Sigmoid colon (tissue), 7 donors: ENCODE results near the gene IL31RA. TPM values are rescaled to one million over a fixed set of nuclear protein-coding genes. Genes with fewer than 3 reads are reported as not detected.

Experiments
- DNase-seq: peaks from one replicate; pipeline ENCODE4 v3.0.0-alpha.2; 2019
- H3K27ac ChIP-seq, 4 donors: fragments of 200-600 bp; sonication (generic); one replicate each; pipeline ENCODE4 v1.5.1; 2016 to 2019; ENCODE audit warnings: mild to moderate bottlenecking in 1 of 4
- H3K27me3 ChIP-seq, 3 donors: fragments of 200-600 bp; sonication (generic); one replicate each; pipeline ENCODE4 v1.5.1; 2019; ENCODE audit warnings: mild to moderate bottlenecking in 1 of 3
- H3K36me3 ChIP-seq, 4 donors: fragments of 200-600 bp; sonication (generic); one replicate each; pipeline ENCODE4 v1.5.1; 2016 to 2019
- H3K4me1 ChIP-seq, 4 donors: fragments of 200-600 bp; sonication (generic); one replicate each; pipeline ENCODE4 v1.5.1; 2017 to 2019
- H3K4me3 ChIP-seq, 4 donors: fragments of 200-600 bp; sonication (generic); one replicate each; pipeline ENCODE4 v1.5.1; 2017 to 2019; ENCODE audit warnings: mild to moderate bottlenecking in 2 of 4, moderate library complexity in 1 of 4
- H3K9me3 ChIP-seq, 4 donors: fragments of 200-600 bp in 3 of 4; sonication (generic) in 3 of 4; one replicate each; pipeline versions ENCODE4 v1.5.1 to v1.6.1; 2013 to 2019
- EP300 ChIP-seq, 4 donors: sonication (generic); formaldehyde crosslinking; IDR thresholded peaks; one replicate each; pipeline ENCODE4 v1.6.1; 2017; ENCODE audit warnings: antibody characterized with exemption in 4 of 4
- POLR2A ChIP-seq, 2 donors: fragments of 450-650 bp; IDR thresholded peaks; one replicate each; pipeline ENCODE4 v1.6.1; 2016; ENCODE audit warnings: antibody characterized with exemption in 2 of 2, mild to moderate bottlenecking in 2 of 2, moderate library complexity in 2 of 2
- POLR2AphosphoS5 ChIP-seq, 4 donors: sonication (generic); formaldehyde crosslinking; IDR thresholded peaks; one replicate each; pipeline ENCODE4 v1.6.1; 2017; ENCODE audit warnings: antibody characterized with exemption in 4 of 4
- WGBS, 2 donors: extraction: QIAGEN DNeasy Blood & Tissue Kit; methylation state at CpG; one replicate each; pipeline ENCODE4 v1.1.7; 2013; 5-methylcytosine and 5-hydroxymethylcytosine counted together
- intact Hi-C: fragments of 100-400 bp; cut with DNase I; formaldehyde crosslinking; loops from one replicate; pipeline ENCODE4 v1.15.1; 2023
- polyA plus RNA-seq, 3 donors: library from polyadenylated mRNA; stranded (reverse); fragments of 200-250 nt; gene quantifications; one replicate each; pipeline ENCODE4 v1.2.3, GENCODE V29; 2013
- total RNA-seq, 4 donors: library from RNA; depleted of rRNA; stranded (reverse); fragments of >200 nt; gene quantifications; one replicate each; pipeline ENCODE4 v1.1.0, GENCODE V29; 2016
- TF ChIP-seq, protein P1 (sequence below), 4 experiments: fragments of 450-650 bp in 3 of 4; fragments of 200-600 bp in 1 of 4; IDR thresholded peaks; one replicate each; pipeline ENCODE4 v1.5.1; 2016 to 2019; ENCODE audit warnings: antibody characterized with exemption in 4 of 4, mild to moderate bottlenecking in 3 of 4, moderate library complexity in 2 of 4
- donor health status: healthy with polysubstance abuse.
- donor health status: Bipolar disorder and iron deficiency.
- donor health status: healthy.

The IL31RA gene
- total and polyA plus RNA-seq, 7 donors, result 0.09 to 3.3 (median 1.5) TPM; not detected in 3

DNA sequence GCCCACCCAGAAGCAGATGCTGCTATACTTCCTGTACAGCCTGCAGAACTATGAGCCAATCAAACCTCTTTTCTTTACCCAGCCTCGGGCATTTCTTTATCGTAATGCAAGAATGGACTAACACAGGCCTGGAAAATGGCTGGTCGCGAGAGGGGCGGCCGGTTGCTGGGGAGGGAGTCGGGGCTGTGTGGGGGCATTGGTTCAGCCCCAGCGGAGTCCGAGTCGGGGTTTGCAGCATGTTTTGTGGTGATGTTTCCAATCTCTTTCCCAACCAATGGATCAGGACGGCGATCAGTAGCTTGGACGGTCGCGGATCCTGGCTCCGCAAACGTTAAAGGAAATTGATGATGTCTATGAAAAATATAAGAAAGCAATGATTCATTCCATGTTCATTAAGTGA, 18.7 kb upstream of the IL31RA start:
- H3K4me3 ChIP-seq, result no peak overlapping the region
- H3K9me3 ChIP-seq, result no peaks in the 10 kb centered on the region
- no peaks in the 10 kb centered on the region for H3K4me1 ChIP-seq
- no peak overlapping the region for H3K27ac ChIP-seq
- no peaks in the 10 kb centered on the region for H3K36me3 ChIP-seq
- 96 to 97% methylated on average over 17 of the region's 17 CpGs for WGBS, 2 donors
- intact Hi-C loops, result no loop called here
- DNase-seq, result no peak
- TF ChIP-seq POLR2AphosphoS5 (IDR thresholded peaks at IDR 0.05) (no peak), POLR2A (IDR thresholded peaks at IDR 0.05) (no peak), EP300 (IDR thresholded peaks at IDR 0.05) (no peak)
- TF ChIP-seq, protein P1, sequence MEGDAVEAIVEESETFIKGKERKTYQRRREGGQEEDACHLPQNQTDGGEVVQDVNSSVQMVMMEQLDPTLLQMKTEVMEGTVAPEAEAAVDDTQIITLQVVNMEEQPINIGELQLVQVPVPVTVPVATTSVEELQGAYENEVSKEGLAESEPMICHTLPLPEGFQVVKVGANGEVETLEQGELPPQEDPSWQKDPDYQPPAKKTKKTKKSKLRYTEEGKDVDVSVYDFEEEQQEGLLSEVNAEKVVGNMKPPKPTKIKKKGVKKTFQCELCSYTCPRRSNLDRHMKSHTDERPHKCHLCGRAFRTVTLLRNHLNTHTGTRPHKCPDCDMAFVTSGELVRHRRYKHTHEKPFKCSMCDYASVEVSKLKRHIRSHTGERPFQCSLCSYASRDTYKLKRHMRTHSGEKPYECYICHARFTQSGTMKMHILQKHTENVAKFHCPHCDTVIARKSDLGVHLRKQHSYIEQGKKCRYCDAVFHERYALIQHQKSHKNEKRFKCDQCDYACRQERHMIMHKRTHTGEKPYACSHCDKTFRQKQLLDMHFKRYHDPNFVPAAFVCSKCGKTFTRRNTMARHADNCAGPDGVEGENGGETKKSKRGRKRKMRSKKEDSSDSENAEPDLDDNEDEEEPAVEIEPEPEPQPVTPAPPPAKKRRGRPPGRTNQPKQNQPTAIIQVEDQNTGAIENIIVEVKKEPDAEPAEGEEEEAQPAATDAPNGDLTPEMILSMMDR (IDR thresholded peaks at IDR 0.05), result no peak
- H3K27me3 ChIP-seq, result no peaks in the 10 kb centered on the region

DNA sequence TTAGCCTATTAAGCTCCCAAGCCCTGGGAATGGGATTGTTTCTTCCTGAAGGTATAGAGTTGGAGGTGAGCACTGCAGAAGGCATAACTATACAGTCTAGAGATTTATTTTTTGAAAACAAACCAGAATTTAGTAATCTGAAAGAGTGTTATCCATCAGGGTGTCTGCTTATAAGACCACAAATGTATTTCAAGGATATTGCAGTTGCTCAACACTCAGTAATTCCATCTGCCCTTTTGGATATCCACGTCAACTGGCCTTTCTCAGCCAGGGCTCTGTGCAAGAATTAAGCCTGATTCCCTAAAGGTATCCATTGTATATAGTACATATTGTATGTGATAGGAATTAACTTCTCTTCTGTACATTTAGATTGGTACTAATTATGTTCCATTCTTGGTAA, 15.0 kb upstream of the IL31RA start:
- Histone ChIP-seq H3K27ac (no peak overlapping the region), H3K4me3 (no peak overlapping the region), H3K36me3 (no peaks in the 10 kb centered on the region), H3K4me1 (no peaks in the 10 kb centered on the region), H3K9me3 (no peaks in the 10 kb centered on the region), H3K27me3 (no peaks in the 10 kb centered on the region)
- intact Hi-C loops, result no loop called here
- 77 to 91% methylated on average over 1 of the region's 1 CpG for WGBS, 2 donors
- TF ChIP-seq POLR2A (IDR thresholded peaks at IDR 0.05) (no peak), EP300 (IDR thresholded peaks at IDR 0.05) (no peak), POLR2AphosphoS5 (IDR thresholded peaks at IDR 0.05) (no peak)
- TF ChIP-seq, protein P1 (IDR thresholded peaks at IDR 0.05), result no peak
- no peak for DNase-seq

DNA sequence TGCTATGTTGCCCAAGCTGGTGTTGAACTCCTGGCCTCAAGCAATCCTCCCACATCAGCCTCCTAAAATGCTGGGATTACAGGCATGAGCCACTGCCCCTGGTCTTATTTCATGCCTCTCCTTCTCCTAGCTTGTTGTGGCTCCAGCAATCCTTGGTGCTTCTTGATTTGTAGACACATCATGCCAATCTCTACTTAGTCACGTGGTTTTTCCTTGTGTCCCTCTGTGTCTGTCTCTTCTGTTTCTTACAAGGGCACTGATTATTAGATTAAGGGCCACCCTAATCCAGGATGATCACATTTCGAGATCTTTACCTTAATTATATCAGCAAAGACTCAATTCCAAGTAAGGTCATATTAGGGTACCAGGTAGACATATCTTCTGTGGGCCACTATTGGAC, 9.2 kb upstream of the IL31RA start:
- H3K4me1 ChIP-seq, result no peaks in the 10 kb centered on the region
- DNase-seq, result no peak
- H3K27ac ChIP-seq, result no peak overlapping the region
- H3K4me3 ChIP-seq, result no peak overlapping the region
- H3K9me3 ChIP-seq, result peaks cover 0 to 2% (median 0%) of the 10 kb centered on the region in 4 donors
- no peaks in the 10 kb centered on the region for H3K36me3 ChIP-seq
- H3K27me3 ChIP-seq, result no peaks in the 10 kb centered on the region
- 64 to 83% methylated on average over 2 of the region's 2 CpGs for WGBS, 2 donors
- TF ChIP-seq EP300 (IDR thresholded peaks at IDR 0.05) (no peak), POLR2AphosphoS5 (IDR thresholded peaks at IDR 0.05) (no peak), POLR2A (IDR thresholded peaks at IDR 0.05) (no peak)
- TF ChIP-seq, protein P1 (IDR thresholded peaks at IDR 0.05), result no peak
- intact Hi-C loops, result no loop called here

DNA sequence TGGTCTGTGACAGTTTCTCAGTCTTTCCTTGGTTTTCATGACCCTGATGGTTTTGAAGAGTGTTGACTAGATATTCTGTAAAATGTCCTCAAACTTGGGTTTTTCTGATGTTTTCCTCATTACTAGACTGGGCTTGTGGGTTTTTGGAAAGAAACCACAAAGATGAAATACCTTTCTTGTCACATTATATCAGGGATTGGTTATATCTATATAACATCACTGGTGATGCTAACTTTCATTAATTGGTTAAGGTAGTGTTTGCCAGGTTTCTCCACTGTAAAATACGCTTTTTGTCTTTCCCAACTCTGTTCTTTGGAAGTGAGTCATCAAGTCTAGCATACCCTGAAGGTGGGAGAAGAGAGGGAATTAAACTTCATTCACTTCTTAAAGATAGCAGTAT, 3.3 kb upstream of the IL31RA start:
- WGBS, 2 donors, result 83 to 91% methylated on average over 1 of the region's 1 CpG
- no peak overlapping the region for H3K4me3 ChIP-seq
- no peaks in the 10 kb centered on the region for H3K36me3 ChIP-seq
- no peak for DNase-seq
- H3K27ac ChIP-seq, result no peak overlapping the region
- intact Hi-C loops, result no loop called here
- peaks cover 0 to 2% (median 0%) of the 10 kb centered on the region in 4 donors for H3K9me3 ChIP-seq
- TF ChIP-seq POLR2A (IDR thresholded peaks at IDR 0.05) (no peak), POLR2AphosphoS5 (IDR thresholded peaks at IDR 0.05) (no peak), EP300 (IDR thresholded peaks at IDR 0.05) (no peak)
- TF ChIP-seq, protein P1 (IDR thresholded peaks at IDR 0.05), result no peak
- H3K4me1 ChIP-seq, result no peaks in the 10 kb centered on the region
- H3K27me3 ChIP-seq, result no peaks in the 10 kb centered on the region

DNA sequence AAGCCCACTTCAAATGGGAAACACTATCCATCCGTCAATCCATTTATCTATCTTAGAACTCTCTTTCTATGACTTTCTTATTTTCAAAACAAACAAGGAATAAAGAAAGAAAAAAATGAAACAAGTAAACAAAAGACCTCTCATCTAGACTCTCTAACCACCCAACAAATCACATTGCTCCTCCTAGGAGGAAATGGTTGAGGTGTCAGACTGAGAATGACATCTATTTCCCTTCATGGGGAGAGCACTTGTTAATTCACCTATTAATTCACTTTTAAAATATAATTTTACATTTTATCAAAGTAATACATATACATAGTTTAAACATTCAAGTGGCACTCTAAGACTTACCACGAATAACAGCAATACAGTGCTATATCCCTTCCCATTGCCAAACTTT, 2.4 kb upstream of the IL31RA start:
- intact Hi-C loops, result no loop called here
- TF ChIP-seq, protein P1 (IDR thresholded peaks at IDR 0.05), result no peak
- TF ChIP-seq POLR2A (IDR thresholded peaks at IDR 0.05) (no peak), EP300 (IDR thresholded peaks at IDR 0.05) (no peak), POLR2AphosphoS5 (IDR thresholded peaks at IDR 0.05) (no peak)

More for the DNA sequence above, 2.4 kb upstream of the IL31RA start:
- Histone ChIP-seq H3K27me3 (no peaks in the 10 kb centered on the region), H3K4me3 (no peak overlapping the region), H3K4me1 (no peaks in the 10 kb centered on the region), H3K27ac (no peak overlapping the region), H3K36me3 (no peaks in the 10 kb centered on the region), H3K9me3 (peaks cover 0 to 2% (median 0%) of the 10 kb centered on the region in 4 donors)
- WGBS, 2 donors, result 77 to 84% methylated on average over 2 of the region's 2 CpGs
- no peak for DNase-seq
